ENCODE measurements around the gene MFGE8.
A peak's percentile ranks its signal among the peaks of the same experiment; 100 is the strongest.

MFGE8 gene

DNA sequence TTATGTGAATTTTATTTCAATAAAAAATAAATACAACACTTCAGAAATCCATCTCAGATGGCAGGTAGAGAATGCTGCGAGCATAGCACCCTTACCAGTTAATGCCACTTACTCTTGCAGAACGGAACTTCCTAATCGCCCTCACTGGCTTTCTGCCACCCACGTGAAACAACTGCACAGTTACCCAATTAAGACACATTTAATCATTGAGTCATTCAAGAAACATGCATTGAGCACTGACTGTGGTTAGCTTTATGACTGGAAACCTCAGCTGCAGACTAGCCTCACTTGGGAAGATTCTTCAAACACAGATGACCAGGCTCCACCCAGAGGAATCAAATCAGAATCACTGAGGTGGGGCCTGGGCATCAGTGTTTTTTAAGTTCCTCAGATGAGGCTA is 5.6 kb upstream of the MFGE8 start:
- no peak overlapping the region for H3K9ac ChIP-seq (ENCODE audit: low read depth, low read length)

GRCh38 chr15:88917760-88918159 is 4.6 kb upstream of the MFGE8 start:
- peaks cover 5% of the 10 kb centered on the region for H3K4me1 ChIP-seq (ENCODE audit: control insufficient read depth, insufficient read depth, low read length)
- no peak overlapping the region for H3K4me3 ChIP-seq (ENCODE audit: low read depth, low read length)
- no peak overlapping the region for H3K9ac ChIP-seq (ENCODE audit: low read depth, low read length)
- H3K9me3 ChIP-seq (ENCODE audit: control insufficient read depth, insufficient read depth, low read length) = no peaks in the 10 kb centered on the region
- H3K27me3 ChIP-seq (ENCODE audit: control insufficient read depth, insufficient read depth, low read length) = no peaks in the 10 kb centered on the region
- H3K27ac ChIP-seq (ENCODE audit: low read depth, low read length) = no peak overlapping the region
- H3K36me3 ChIP-seq (ENCODE audit: control insufficient read depth, insufficient read depth, low read length) = no peaks in the 10 kb centered on the region

More for the DNA sequence above, 5.6 kb upstream of the MFGE8 start:
- H3K4me3 ChIP-seq (ENCODE audit: low read depth, low read length) = no peak overlapping the region
- H3K9me3 ChIP-seq (ENCODE audit: control insufficient read depth, insufficient read depth, low read length) = no peaks in the 10 kb centered on the region
- H3K36me3 ChIP-seq (ENCODE audit: control insufficient read depth, insufficient read depth, low read length) = no peaks in the 10 kb centered on the region
- H3K27me3 ChIP-seq (ENCODE audit: control insufficient read depth, insufficient read depth, low read length) = no peaks in the 10 kb centered on the region
- H3K27ac ChIP-seq (ENCODE audit: low read depth, low read length) = no peak overlapping the region
- H3K4me1 ChIP-seq (ENCODE audit: control insufficient read depth, insufficient read depth, low read length) = peaks cover 2% of the 10 kb centered on the region

- H3K27ac ChIP-seq (ENCODE audit: low read depth, low read length) = no peak overlapping the region
- H3K27me3 ChIP-seq (ENCODE audit: control insufficient read depth, insufficient read depth, low read length) = no peaks in the 10 kb centered on the region
- no peaks in the 10 kb centered on the region for H3K9me3 ChIP-seq (ENCODE audit: control insufficient read depth, insufficient read depth, low read length)
- no peak overlapping the region for H3K9ac ChIP-seq (ENCODE audit: low read depth, low read length)
- H3K36me3 ChIP-seq (ENCODE audit: control insufficient read depth, insufficient read depth, low read length) = peaks cover 9% of the 10 kb centered on the region
- no peak overlapping the region for H3K4me3 ChIP-seq (ENCODE audit: low read depth, low read length)
- H3K4me1 ChIP-seq (ENCODE audit: control insufficient read depth, insufficient read depth, low read length) = peaks cover 13% of the 10 kb centered on the region
Observed at GRCh38 chr15:88915354-88915753, 2.2 kb upstream of the MFGE8 start.

GRCh38 chr15:88913850-88914169 is 631 bp upstream of the MFGE8 start:
- Histone ChIP-seq H3K27ac (ENCODE audit: low read depth, low read length) (peak overlapping the region; percentile 86), H3K27me3 (ENCODE audit: control insufficient read depth, insufficient read depth, low read length) (no peaks in the 10 kb centered on the region), H3K9me3 (ENCODE audit: control insufficient read depth, insufficient read depth, low read length) (no peaks in the 10 kb centered on the region), H3K36me3 (ENCODE audit: control insufficient read depth, insufficient read depth, low read length) (peaks cover 24% of the 10 kb centered on the region), H3K4me1 (ENCODE audit: control insufficient read depth, insufficient read depth, low read length) (peaks cover 22% of the 10 kb centered on the region), H3K9ac (ENCODE audit: low read depth, low read length) (peak overlapping the region; percentile 71), H3K4me3 (ENCODE audit: low read depth, low read length) (peak overlapping the region; percentile 85)

GRCh38 chr15:88912500-88912921 is 668 bp downstream of the MFGE8 start:
- H3K9me3 ChIP-seq (ENCODE audit: control insufficient read depth, insufficient read depth, low read length) = no peaks in the 10 kb centered on the region
- H3K9ac ChIP-seq (ENCODE audit: low read depth, low read length) = peak overlapping the region; percentile 71
- H3K4me3 ChIP-seq (ENCODE audit: low read depth, low read length) = peak overlapping the region; percentile 85
- peaks cover 37% of the 10 kb centered on the region for H3K36me3 ChIP-seq (ENCODE audit: control insufficient read depth, insufficient read depth, low read length)
- H3K4me1 ChIP-seq (ENCODE audit: control insufficient read depth, insufficient read depth, low read length) = peaks cover 23% of the 10 kb centered on the region
- H3K27me3 ChIP-seq (ENCODE audit: control insufficient read depth, insufficient read depth, low read length) = no peaks in the 10 kb centered on the region
- peak overlapping the region; percentile 86 for H3K27ac ChIP-seq (ENCODE audit: low read depth, low read length)

- peak overlapping the region; percentile 71 for H3K9ac ChIP-seq (ENCODE audit: low read depth, low read length)
- H3K4me1 ChIP-seq (ENCODE audit: control insufficient read depth, insufficient read depth, low read length) = peaks cover 23% of the 10 kb centered on the region
- H3K9me3 ChIP-seq (ENCODE audit: control insufficient read depth, insufficient read depth, low read length) = no peaks in the 10 kb centered on the region
- peaks cover 45% of the 10 kb centered on the region for H3K36me3 ChIP-seq (ENCODE audit: control insufficient read depth, insufficient read depth, low read length)
- peak overlapping the region; percentile 86 for H3K27ac ChIP-seq (ENCODE audit: low read depth, low read length)
- no peaks in the 10 kb centered on the region for H3K27me3 ChIP-seq (ENCODE audit: control insufficient read depth, insufficient read depth, low read length)
- peak overlapping the region; percentile 85 for H3K4me3 ChIP-seq (ENCODE audit: low read depth, low read length)
Observed at GRCh38 chr15:88911766-88912118, 1.4 kb downstream of the MFGE8 start.

DNA sequence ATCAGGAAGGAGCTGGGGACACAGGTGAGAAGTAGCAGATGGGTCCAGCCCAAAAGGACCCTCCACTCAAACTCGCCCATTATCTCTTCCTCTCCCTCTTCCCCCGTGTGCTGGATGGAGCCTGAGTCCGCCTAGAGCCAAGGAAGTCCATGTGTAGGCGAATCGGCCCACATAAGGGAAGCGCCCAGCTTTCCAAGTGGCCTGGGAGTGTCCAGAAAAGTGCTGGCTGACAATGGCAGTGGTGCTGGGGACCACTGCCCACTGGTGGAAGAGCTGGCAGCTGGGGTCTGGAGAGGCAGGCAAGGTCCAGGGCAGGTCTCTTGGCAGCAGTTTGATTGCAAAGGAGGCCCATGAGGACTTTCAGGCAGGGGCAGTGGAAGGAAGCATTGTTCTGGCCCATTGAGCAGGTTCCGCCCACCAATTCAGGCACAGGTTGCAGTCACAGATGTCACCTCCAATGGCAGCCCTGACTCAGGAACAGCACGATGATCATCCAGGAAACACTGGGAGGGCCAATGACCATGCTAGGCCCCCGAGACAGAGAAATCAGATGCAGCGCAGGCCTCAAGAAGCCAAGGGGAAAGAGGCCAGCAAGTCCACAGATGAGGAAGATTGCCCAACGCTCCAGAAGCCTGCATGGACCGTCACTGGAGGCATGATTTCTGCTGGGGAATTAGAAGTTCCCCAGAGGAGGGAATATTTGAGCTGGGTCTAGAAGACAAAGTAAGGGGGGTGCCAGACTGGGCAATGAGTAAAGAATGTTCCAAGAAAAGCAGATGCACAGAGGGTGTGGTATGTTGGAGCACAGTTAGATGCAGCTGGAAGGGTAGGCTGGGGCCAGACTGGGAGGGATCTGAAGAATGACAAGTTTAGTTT is 3.0 kb downstream of the MFGE8 start:
- Histone ChIP-seq H3K36me3 (ENCODE audit: control insufficient read depth, insufficient read depth, low read length) (peaks cover 60% of the 10 kb centered on the region), H3K27me3 (ENCODE audit: control insufficient read depth, insufficient read depth, low read length) (no peaks in the 10 kb centered on the region), H3K27ac (ENCODE audit: low read depth, low read length) (no peak overlapping the region), H3K4me3 (ENCODE audit: low read depth, low read length) (peak overlapping the region; percentile 85; the same call in 1 of the 2 replicates), H3K9ac (ENCODE audit: low read depth, low read length) (no peak overlapping the region), H3K9me3 (ENCODE audit: control insufficient read depth, insufficient read depth, low read length) (no peaks in the 10 kb centered on the region), H3K4me1 (ENCODE audit: control insufficient read depth, insufficient read depth, low read length) (peaks cover 23% of the 10 kb centered on the region)

DNA sequence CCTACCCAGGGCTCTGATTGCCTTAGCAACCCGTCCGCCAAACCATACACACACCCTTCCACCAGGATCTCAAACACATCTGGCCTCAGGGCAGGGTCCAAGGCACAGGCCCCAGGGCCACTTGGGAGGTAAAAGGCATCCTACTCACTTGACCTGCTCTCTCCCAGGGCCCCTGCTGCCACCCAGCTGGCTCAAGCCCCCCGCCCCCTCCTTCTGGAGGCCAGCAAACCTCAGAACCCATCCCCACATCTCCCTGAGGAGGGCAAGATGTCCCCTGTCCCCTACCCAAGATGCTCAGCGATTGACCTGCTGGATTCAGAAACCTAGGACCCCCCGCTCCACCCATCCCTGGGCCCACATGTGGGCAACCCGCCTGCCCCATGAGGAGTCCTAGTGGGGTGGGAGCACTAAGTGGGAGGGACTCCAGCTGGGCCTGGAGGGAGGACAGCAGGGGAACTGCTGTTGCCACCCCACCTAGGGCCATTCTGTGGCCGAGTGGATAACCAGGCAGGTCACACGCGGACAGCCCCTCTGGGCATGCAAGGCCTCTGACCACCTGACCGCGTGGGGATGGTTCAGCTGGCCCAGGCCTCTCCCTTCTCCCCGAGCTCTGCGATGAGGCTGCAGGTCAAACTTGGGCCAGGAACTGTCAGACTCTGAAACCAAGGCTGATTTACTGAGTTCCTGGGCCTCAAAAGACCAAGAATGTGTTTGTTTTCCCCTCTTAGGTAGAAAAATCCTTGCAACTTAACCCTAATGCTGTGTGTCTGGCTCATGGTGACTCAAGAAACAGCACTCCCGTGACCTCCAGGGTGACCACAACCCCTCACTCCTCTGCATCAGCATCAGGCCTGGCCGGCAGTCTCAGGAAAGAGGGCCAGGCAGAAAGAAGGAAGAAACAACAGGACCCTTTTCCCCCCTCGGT is 4.2 kb downstream of the MFGE8 start:
- Histone ChIP-seq H3K27ac (ENCODE audit: low read depth, low read length) (no peak overlapping the region), H3K4me3 (ENCODE audit: low read depth, low read length) (0 out of 2 replicates have a peak overlapping the region, but pooled peaks have one; percentile 4), H3K9me3 (ENCODE audit: control insufficient read depth, insufficient read depth, low read length) (no peaks in the 10 kb centered on the region), H3K27me3 (ENCODE audit: control insufficient read depth, insufficient read depth, low read length) (no peaks in the 10 kb centered on the region), H3K4me1 (ENCODE audit: control insufficient read depth, insufficient read depth, low read length) (peaks cover 23% of the 10 kb centered on the region), H3K36me3 (ENCODE audit: control insufficient read depth, insufficient read depth, low read length) (peaks cover 73% of the 10 kb centered on the region), H3K9ac (ENCODE audit: low read depth, low read length) (no peak overlapping the region)

GRCh38 chr15:88908123-88908522 is 5.1 kb downstream of the MFGE8 start:
- H3K36me3 ChIP-seq (ENCODE audit: control insufficient read depth, insufficient read depth, low read length) = peaks cover 81% of the 10 kb centered on the region
- no peaks in the 10 kb centered on the region for H3K9me3 ChIP-seq (ENCODE audit: control insufficient read depth, insufficient read depth, low read length)
- H3K27ac ChIP-seq (ENCODE audit: low read depth, low read length) = no peak overlapping the region
- peaks cover 18% of the 10 kb centered on the region for H3K4me1 ChIP-seq (ENCODE audit: control insufficient read depth, insufficient read depth, low read length)
- H3K4me3 ChIP-seq (ENCODE audit: low read depth, low read length) = no peak overlapping the region
- no peak overlapping the region for H3K9ac ChIP-seq (ENCODE audit: low read depth, low read length)
- no peaks in the 10 kb centered on the region for H3K27me3 ChIP-seq (ENCODE audit: control insufficient read depth, insufficient read depth, low read length)

- peaks cover 91% of the 10 kb centered on the region for H3K36me3 ChIP-seq (ENCODE audit: control insufficient read depth, insufficient read depth, low read length)
- no peaks in the 10 kb centered on the region for H3K9me3 ChIP-seq (ENCODE audit: control insufficient read depth, insufficient read depth, low read length)
- H3K9ac ChIP-seq (ENCODE audit: low read depth, low read length) = no peak overlapping the region
- no peak overlapping the region for H3K27ac ChIP-seq (ENCODE audit: low read depth, low read length)
- no peak overlapping the region for H3K4me3 ChIP-seq (ENCODE audit: low read depth, low read length)
- H3K4me1 ChIP-seq (ENCODE audit: control insufficient read depth, insufficient read depth, low read length) = peaks cover 18% of the 10 kb centered on the region
- H3K27me3 ChIP-seq (ENCODE audit: control insufficient read depth, insufficient read depth, low read length) = no peaks in the 10 kb centered on the region
Observed at GRCh38 chr15:88907111-88907510, 6.1 kb downstream of the MFGE8 start.

DNA sequence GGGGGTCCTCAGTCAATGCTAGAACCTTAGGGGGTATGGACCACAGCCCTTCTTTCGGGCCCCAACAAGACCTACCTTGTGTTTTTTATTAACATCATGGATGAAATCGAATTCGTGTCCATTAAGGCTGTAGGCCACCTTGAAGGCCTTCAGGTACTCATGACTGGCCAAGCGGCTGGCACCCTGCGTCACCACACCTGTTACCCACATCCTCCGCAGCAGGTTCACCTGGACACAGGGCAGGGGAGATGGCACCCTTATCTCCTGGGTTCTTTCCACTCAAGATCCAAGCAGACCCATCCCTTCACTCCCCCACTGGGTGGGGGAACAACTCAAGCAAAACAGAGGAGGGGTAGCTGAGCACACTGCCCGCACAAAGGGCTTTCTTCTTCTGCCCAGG is 6.6 kb downstream of the MFGE8 start:
- peaks cover 97% of the 10 kb centered on the region for H3K36me3 ChIP-seq (ENCODE audit: control insufficient read depth, insufficient read depth, low read length)
- no peaks in the 10 kb centered on the region for H3K9me3 ChIP-seq (ENCODE audit: control insufficient read depth, insufficient read depth, low read length)
- H3K4me1 ChIP-seq (ENCODE audit: control insufficient read depth, insufficient read depth, low read length) = peaks cover 18% of the 10 kb centered on the region
- no peak overlapping the region for H3K27ac ChIP-seq (ENCODE audit: low read depth, low read length)
- H3K27me3 ChIP-seq (ENCODE audit: control insufficient read depth, insufficient read depth, low read length) = no peaks in the 10 kb centered on the region
- H3K4me3 ChIP-seq (ENCODE audit: low read depth, low read length) = no peak overlapping the region
- H3K9ac ChIP-seq (ENCODE audit: low read depth, low read length) = no peak overlapping the region
